Omental fat pad (tissue), 4 donors: ENCODE results near the gene RIPOR2. TPM values are rescaled to one million over a fixed set of nuclear protein-coding genes. Genes with fewer than 3 reads are reported as not detected.
"Not testable (repeated sequence)": the region's sequence is repeated elsewhere in the genome, so short reads cannot be mapped to it uniquely, and the experiment has no call there.

Experiments used
- ATAC-seq: fragments of 150-250 bp; one replicate; pipeline ENCODE4 v1.9.1; 2016; ENCODE audit warnings: mild to moderate bottlenecking, moderate library complexity; ENCODE audit not compliant: low FRiP score
- DNase-seq: peaks from one replicate; pipeline ENCODE4 v3.0.0-alpha.2; 2019; ENCODE audit warnings: low spot score
- total RNA-seq, 4 donors: library from RNA; depleted of rRNA; stranded (reverse); fragments of >200 nt; gene quantifications; one replicate each; pipeline ENCODE4 v1.1.0, GENCODE V29; 2016
- TF ChIP-seq, protein P1 (sequence below), 3 donors: fragments of 450-650 bp; IDR thresholded peaks; one replicate each; pipeline ENCODE4 v1.5.1; 2016 to 2017; ENCODE audit warnings: antibody characterized with exemption in 3 of 3, mild to moderate bottlenecking in 3 of 3, moderate library complexity in 2 of 3

Gene RIPOR2
- total RNA-seq, 4 donors from 2014 or later, result 13.9 to 75.0 (median 15.0) TPM

DNA sequence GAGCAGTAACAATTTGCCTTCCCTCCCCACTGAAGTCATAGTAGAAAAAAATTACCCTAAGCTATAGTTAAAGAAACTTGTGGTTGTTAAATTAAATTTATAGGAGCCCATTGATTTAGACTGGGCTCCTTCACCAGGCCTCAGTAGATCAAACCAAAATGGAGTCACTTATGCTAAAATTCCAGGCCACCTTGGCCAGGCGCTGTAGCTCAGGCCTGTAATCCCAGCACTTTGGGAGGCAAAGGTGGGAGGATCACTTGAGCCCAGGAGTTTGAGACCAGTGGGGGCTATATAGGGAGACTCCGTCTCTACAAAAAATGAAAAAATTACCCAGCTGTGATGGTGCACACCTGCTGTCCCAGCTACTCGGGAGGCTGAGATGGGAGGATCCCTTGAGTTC, 176.0 kb downstream of the RIPOR2 start:
- ATAC-seq, result no peak

DNA sequence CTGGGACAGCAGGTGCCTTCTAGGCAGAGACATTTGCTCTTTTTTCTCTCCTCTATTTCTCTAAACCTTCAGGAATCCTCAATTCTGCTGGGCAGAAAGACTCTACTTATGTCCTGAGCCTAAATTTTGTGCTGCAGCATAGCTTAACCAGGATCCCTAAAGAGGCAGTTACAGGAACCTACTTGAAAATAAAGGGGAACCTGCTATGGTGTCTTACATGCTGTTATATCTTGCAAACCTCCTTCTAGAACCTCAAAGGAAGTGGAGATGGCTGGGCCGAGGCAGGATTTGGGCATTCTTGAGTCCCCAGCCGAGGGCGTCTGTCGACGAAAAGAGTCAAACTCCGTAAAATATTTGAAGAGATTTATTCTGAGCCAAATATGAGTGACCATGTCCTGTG, 178.1 kb downstream of the RIPOR2 start:
- TF ChIP-seq, protein P1, sequence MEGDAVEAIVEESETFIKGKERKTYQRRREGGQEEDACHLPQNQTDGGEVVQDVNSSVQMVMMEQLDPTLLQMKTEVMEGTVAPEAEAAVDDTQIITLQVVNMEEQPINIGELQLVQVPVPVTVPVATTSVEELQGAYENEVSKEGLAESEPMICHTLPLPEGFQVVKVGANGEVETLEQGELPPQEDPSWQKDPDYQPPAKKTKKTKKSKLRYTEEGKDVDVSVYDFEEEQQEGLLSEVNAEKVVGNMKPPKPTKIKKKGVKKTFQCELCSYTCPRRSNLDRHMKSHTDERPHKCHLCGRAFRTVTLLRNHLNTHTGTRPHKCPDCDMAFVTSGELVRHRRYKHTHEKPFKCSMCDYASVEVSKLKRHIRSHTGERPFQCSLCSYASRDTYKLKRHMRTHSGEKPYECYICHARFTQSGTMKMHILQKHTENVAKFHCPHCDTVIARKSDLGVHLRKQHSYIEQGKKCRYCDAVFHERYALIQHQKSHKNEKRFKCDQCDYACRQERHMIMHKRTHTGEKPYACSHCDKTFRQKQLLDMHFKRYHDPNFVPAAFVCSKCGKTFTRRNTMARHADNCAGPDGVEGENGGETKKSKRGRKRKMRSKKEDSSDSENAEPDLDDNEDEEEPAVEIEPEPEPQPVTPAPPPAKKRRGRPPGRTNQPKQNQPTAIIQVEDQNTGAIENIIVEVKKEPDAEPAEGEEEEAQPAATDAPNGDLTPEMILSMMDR (IDR thresholded peaks at IDR 0.05), result no peak
- no peak for DNase-seq
- ATAC-seq, result no peak

More for the DNA sequence above, 176.0 kb downstream of the RIPOR2 start:
- no peak for DNase-seq
- TF ChIP-seq, protein P1 (IDR thresholded peaks at IDR 0.05), result no peak

DNA sequence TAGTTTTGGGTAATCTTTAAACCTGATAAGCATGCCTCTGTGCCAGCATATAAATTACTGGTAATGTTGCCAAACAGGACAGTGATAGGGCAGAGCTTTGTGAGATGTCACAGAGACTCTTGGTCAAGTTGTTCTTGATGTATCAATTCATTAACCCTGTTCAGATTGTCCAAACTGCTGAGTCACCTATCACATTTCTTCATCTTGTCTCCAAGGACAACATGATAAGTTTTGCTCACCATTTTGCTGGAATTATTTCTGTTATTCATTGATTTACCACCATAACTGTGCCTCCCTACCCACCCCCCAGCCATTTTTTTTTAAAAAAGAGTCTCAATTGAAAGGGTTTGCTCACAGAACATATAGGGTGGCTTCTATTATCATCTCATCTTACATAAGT, 180.5 kb downstream of the RIPOR2 start:
- ATAC-seq, result no peak
- no peak for DNase-seq
- TF ChIP-seq, protein P1 (IDR thresholded peaks at IDR 0.05), result no peak

DNA sequence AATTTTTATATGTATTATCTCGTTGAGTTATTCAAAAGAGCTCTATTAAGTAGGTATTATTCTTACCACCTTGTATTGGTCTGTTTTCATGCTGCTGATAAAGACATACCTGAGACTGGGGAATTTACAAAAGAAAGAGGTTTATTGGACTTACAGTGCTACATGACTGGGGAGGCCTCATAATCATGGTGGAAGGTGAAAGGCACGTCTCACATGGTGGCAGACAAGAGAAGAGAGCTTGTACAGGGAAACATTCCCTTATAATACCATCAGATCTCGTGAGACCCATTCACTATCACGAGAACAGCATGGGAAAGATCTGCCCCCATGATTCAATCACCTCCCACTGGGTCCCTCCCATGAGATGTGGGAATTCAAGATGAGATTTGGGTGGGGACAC, 181.4 kb downstream of the RIPOR2 start:
- ATAC-seq, DNase-seq: not testable (repeated sequence)

Other genes starting within 250 kb of the RIPOR2 start
- gene C6orf62, start 216.8 kb downstream of the RIPOR2 start, total RNA-seq, result 10 to 100 TPM; 54.4 to 81.3 (median 78.4) TPM
- 10 to 100 TPM in 1 of 4 donors, 1 to 10 TPM in 3; 4.5 to 12.8 (median 7.4) TPM for gene GMNN, start 161.0 kb downstream of the RIPOR2 start, total RNA-seq
- under 1 TPM in 1 of 4 donors, not detected in 3; 0.84 TPM for gene ARMH2, start 137.0 kb downstream of the RIPOR2 start, total RNA-seq